Measurements from ENCODE around the gene LMBRD2.
A peak's percentile ranks its signal among the peaks of the same experiment; 100 is the strongest.

DNA sequence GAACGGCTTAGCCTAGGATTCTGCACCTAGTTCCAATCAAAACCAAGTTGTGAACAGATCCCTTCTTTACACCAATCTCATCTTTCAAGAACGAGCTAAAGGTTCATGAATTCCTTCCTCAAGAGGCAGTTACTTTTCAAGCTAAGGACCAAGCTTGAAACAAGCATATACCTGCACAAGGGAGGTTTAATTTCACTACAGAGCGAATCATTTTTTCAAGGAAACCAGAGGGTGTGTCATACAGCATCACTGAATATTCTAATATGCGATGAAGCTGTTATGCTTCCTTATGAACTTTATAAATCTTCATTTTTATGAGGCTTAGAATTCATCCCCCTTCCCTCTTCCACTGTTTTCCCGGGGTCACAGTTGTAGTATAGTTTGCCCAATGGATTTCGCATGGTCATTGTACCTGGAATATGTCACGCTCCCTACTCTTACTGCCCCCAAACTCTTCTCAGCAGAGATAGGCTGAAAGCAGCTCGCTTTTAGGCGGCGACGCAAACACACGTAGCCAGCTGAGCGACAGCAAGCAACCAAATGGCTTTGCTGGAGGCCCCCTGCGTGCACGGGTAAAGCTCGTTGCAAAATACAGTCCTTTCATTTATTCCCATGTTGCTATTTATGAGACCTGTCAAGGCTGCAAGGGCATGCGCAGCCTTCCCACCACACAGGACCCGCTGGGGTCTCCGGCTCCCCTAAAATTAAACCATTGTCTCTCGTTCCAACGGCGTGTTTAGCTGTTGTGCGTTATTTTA, 832 bp downstream of the LMBRD2 start:
- TF ChIP-seq POLR2A (IDR thresholded peaks at IDR 0.05) = peak in 1 of 4 donors; percentile 5
- TF ChIP-seq CTCF (IDR thresholded peaks at IDR 0.05) = no peak

Data from esophagus squamous epithelium (tissue), 4 donors.